ENCODE data around the gene HDAC9. TPM values are rescaled to one million over a fixed set of nuclear protein-coding genes. Genes with fewer than 3 reads are reported as not detected.
A peak's percentile ranks its signal among the peaks of the same experiment; 100 is the strongest.

The HDAC9 gene
- total RNA-seq, 1 experiment from 2014 or later: 31.9 TPM

DNA sequence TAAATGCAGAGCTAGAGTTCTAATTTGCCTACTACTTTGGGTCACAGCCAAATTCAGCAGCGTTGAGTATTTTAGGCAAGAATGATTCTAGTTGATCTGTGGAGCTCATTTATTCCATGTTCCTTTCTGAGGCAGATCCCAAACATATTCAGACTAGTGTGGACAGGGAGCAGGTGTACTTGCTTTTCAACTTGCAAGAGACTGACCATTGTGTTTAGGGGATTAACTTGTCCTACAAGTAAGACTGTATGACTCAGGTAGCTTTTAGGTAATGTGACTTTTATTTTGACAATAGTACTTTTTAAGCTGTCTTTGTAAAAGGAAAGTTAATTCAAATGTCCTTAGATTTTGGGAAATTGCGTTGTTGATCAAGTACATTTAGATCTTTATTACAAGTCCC, 336.4 kb downstream of the HDAC9 start:
- intact Hi-C loops (cut with micrococcal nuclease; ENCODE audit: unreplicated experiment): no loop called here
- no peaks in the 10 kb centered on the region for H3K27me3 ChIP-seq (replicated peaks; ENCODE audit: insufficient read depth, low read depth, low read length, poor library complexity)
- H3K27ac ChIP-seq (ENCODE audit: low read depth, low read length, poor library complexity, severe bottlenecking): no peak overlapping the region
- H3K36me3 ChIP-seq (ENCODE audit: insufficient read depth, low read length, poor library complexity, severe bottlenecking): no peaks in the 10 kb centered on the region
- ChIA-PET CTCF (no interaction called here), POLR2A (ENCODE audit: low non-redundant PET) (no interaction called here)
- H3K4me1 ChIP-seq (ENCODE audit: insufficient read depth, low read length, poor library complexity, severe bottlenecking): peaks cover 59% of the 10 kb centered on the region
- TF ChIP-seq CTCF (conservative IDR thresholded peaks at IDR 0.05; ENCODE audit: low read depth, low read length): no peak
- TF ChIP-seq EZH2 (IDR thresholded peaks at IDR 0.05; ENCODE audit: borderline replicate concordance, low read depth, low read length, poor library complexity, severe bottlenecking): no peak
- no peak overlapping the region for H3K4me3 ChIP-seq (ENCODE audit: low read depth, low read length, poor library complexity, severe bottlenecking)
- BruUV-seq (replicated peaks): no TSS peak
- no peak for DNase-seq (ENCODE audit: low spot score)
- H3K9me3 ChIP-seq (ENCODE audit: low read depth, low read length, poor library complexity, severe bottlenecking): no peaks in the 10 kb centered on the region

GRCh38 chr7:18834577-18834976, 339.0 kb downstream of the HDAC9 start:
- Histone ChIP-seq H3K4me1 (ENCODE audit: insufficient read depth, low read length, poor library complexity, severe bottlenecking) (peaks cover 45% of the 10 kb centered on the region), H3K27me3 (replicated peaks; ENCODE audit: insufficient read depth, low read depth, low read length, poor library complexity) (no peaks in the 10 kb centered on the region), H3K4me3 (ENCODE audit: low read depth, low read length, poor library complexity, severe bottlenecking) (no peak overlapping the region), H3K9me3 (ENCODE audit: low read depth, low read length, poor library complexity, severe bottlenecking) (no peaks in the 10 kb centered on the region), H3K27ac (ENCODE audit: low read depth, low read length, poor library complexity, severe bottlenecking) (peak overlapping the region; percentile 21), H3K36me3 (ENCODE audit: insufficient read depth, low read length, poor library complexity, severe bottlenecking) (no peaks in the 10 kb centered on the region)
- ChIA-PET POLR2A (ENCODE audit: low non-redundant PET) (no interaction called here), CTCF (no interaction called here)
- intact Hi-C loops (cut with micrococcal nuclease; ENCODE audit: unreplicated experiment): no loop called here
- peak; percentile 24 for DNase-seq (ENCODE audit: low spot score)
- BruUV-seq (replicated peaks): no TSS peak
- TF ChIP-seq CTCF (conservative IDR thresholded peaks at IDR 0.05; ENCODE audit: low read depth, low read length): no peak
- no peak for TF ChIP-seq EZH2 (IDR thresholded peaks at IDR 0.05; ENCODE audit: borderline replicate concordance, low read depth, low read length, poor library complexity, severe bottlenecking)

DNA sequence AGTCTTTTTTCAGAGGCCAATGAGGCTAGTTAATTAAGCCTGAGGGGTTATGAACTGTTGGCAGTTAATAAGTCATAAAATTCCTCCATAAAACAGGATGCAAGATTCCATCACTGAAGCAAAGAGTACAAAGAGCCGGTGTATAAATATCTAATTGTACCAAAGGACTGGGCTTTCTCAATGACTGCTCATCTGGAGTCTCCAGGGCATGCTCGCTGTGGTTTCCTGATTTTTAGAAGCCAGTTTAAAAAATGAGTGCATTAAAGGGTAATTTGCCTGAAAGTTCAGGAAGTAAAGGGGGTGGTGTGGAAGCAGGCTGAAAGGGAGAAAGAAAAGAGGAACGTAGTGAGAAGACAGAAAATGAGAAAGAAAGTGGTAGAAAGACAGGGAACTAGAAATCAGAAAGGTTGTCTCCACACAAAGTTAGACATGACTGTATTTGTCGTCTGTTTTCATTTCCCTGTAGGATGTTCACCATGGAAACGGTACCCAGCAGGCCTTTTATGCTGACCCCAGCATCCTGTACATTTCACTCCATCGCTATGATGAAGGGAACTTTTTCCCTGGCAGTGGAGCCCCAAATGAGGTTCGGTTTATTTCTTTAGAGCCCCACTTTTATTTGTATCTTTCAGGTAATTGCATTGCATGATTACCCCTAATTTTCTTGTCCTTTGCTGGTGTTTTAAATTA, 339.6 kb downstream of the HDAC9 start:
- TF ChIP-seq CTCF (conservative IDR thresholded peaks at IDR 0.05; ENCODE audit: low read depth, low read length) (no peak), EZH2 (IDR thresholded peaks at IDR 0.05; ENCODE audit: borderline replicate concordance, low read depth, low read length, poor library complexity, severe bottlenecking) (no peak)
- POLR2A ChIA-PET (ENCODE audit: low non-redundant PET): no interaction called here
- CTCF ChIA-PET: no interaction called here

More for the DNA sequence above, 339.6 kb downstream of the HDAC9 start:
- Histone ChIP-seq H3K4me3 (ENCODE audit: low read depth, low read length, poor library complexity, severe bottlenecking) (no peak overlapping the region), H3K27me3 (replicated peaks; ENCODE audit: insufficient read depth, low read depth, low read length, poor library complexity) (no peaks in the 10 kb centered on the region), H3K9me3 (ENCODE audit: low read depth, low read length, poor library complexity, severe bottlenecking) (no peaks in the 10 kb centered on the region), H3K27ac (ENCODE audit: low read depth, low read length, poor library complexity, severe bottlenecking) (peak overlapping the region; percentile 21), H3K36me3 (ENCODE audit: insufficient read depth, low read length, poor library complexity, severe bottlenecking) (no peaks in the 10 kb centered on the region), H3K4me1 (ENCODE audit: insufficient read depth, low read length, poor library complexity, severe bottlenecking) (peaks cover 39% of the 10 kb centered on the region)
- DNase-seq (ENCODE audit: low spot score): peak; percentile 40
- no TSS peak for BruUV-seq (replicated peaks)
- intact Hi-C loops (cut with micrococcal nuclease; ENCODE audit: unreplicated experiment): no loop called here
